HG03520 (cell line): ENCODE results near the gene GRIA4.
A peak's percentile ranks its signal among the peaks of the same experiment; 100 is the strongest.
"Not testable (repeated sequence)": the region's sequence is repeated elsewhere in the genome, so short reads cannot be mapped to it uniquely, and the experiment has no call there.

Source experiments
- ATAC-seq: cut with Tn5 transposase; IDR thresholded peaks from one replicate; pipeline ENCODE4 v1.9.1; 2021; ENCODE audit warnings: mild to moderate bottlenecking, moderate library complexity; ENCODE audit not compliant: unreplicated experiment

GRIA4 gene

DNA sequence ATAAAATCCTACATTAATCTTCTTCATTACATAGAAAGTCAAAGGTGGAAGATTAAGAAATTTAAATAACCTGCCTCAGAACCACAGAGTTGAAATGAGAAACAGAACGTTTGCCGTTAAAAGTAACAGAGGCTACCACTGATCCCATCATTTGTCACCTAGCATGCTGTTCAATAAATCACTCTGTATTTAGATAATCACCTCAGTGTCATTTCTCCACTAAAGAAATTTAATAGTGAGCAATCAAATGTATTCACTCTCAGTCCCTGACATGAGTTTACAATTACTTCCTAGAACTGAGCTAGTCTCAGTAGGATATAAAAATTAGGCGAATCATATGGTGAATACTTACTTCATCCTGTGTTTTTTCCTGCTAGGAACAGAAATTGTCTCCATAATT lies 242.5 kb downstream of the GRIA4 start:
- ATAC-seq, result no peak

DNA sequence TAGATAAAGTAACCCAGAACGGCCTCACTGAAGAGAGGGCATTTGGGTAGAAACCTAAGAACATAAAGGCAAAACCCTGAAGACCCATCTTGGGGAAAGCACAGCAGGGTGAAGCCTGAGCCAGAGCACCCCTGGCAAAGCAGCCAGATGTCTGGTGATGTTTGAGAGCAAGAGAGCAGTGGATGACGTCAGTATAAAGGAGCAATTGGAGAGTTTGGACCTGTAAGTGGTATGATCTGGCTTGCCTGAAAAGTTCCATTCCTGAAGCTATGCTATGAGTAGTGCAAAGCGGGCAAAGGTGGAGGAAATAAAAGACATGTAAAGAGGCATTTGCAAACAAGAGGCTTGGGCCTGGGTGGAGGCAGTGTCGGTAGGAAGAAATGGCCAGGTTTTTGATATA lies 244.4 kb downstream of the GRIA4 start:
- no peak for ATAC-seq

DNA sequence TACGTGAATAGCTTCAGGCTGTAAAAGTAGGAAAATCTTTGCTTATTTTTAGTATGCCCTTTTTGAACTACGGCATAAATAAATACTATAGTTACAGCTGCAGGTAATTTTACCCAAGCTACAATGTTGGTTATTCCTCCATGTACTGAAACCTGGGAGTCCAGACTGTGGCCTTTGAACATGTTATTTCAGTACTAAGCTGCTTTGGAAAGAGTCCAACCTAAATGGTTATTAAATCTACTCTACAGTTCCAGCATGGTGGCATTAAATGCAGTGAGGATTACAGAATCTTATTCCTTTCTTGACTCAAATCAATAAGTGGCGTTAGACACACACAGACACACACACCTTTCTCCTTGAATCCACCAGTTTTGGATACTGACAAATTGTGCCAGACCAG lies 247.1 kb downstream of the GRIA4 start:
- no peak for ATAC-seq

DNA sequence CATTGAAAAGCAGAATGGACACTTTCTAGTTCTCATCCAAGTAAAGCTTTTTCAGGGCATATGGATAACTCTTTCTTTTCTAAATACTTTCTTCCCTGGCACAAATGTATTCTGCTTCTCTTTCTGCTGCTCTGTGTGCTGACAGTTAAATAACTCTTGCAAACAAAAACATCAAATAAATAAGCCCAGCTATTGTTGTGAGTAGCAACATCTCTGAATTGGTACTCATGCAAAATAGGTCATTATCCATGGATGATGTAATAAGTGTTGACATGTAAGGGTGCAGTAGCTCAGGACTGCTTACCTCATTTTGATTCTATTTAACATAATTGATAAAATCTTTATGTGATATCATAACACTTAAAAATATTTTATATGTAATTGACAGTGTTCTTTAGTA lies 247.9 kb downstream of the GRIA4 start:
- no peak for ATAC-seq

DNA sequence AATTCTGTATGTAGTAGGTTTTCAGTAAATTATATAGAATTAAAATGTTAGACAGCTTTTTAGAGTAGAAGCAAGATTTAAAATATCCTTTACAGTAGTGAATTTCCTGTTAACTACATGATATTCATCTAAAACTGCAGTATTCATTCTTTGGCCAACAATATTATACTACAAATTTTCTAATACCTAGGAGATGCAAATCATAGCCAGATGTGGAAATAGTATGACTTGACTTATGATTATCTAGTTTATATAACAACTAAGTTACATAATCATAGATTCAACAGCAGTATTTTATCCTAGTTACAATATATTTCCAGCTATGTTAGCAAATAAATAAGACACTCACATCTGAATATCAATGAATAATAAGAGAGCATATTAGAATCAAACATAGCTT lies 249.0 kb downstream of the GRIA4 start:
- no peak for ATAC-seq

DNA sequence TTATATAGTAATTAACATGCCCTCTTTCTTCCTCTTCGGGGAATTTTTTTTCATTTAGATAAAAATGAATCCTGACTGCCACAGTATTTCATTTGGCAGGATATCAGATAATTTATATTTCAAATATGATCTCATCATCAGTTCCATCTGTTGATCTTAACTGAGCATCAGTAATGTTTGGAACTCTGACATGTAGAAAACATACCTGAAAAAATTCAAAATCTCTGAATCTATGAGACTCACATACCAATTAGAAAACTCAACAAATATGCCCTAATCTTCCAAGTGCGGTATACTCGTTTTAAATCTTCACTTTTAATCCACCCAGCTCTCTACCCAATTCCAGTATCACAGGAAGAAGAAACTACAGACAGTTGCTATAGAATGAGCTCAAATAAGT lies 250.2 kb downstream of the GRIA4 start:
- no peak for ATAC-seq

DNA sequence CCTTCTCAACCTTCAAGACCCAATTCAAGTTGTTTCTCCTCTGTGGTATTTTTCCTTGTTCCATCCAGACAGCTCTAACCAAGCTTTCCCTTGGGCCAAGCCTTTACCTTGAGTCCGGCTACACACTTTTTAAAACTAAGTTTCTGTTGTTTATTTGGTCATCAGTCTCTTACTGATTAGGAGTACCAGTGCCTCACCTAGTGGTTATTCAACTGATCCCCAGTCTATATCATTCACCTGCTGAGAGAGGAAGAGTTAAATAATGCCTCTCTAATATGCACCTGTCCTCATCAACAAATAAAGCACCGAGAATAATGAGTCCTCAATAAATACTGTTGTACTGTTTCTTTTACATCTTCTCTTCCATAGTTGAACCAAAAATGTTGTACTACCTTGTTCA lies 251.4 kb downstream of the GRIA4 start:
- ATAC-seq, result no peak

DNA sequence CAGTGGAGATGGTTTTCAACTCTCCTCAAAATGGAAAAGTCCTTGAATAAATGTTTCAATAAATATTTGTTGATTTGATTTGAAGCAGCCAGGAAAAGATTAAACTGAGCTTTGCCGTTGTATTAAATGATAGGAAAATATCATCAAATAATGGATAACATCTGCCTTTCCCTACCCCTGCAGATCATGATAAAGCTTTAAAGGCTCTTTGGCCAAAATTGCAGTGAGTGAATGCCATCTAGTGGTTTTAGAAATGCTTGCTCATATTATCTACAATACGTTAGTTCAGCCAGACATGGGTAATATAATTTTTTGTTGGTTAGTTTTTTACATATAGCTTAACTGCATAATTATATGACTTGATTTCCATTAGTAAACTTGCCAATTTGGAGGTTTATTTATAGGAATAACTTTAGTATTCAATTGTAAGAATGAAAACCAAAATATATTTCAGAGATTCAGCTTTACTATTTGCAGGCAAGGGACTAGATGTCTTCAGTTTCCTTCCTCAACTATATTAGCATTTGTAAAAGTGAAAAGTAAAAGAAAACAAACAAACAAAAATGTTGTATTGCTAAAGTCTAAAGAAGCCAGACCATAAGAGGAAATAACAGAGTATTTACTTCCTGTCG lies 253.0 kb downstream of the GRIA4 start:
- ATAC-seq, result peak; percentile 74

DNA sequence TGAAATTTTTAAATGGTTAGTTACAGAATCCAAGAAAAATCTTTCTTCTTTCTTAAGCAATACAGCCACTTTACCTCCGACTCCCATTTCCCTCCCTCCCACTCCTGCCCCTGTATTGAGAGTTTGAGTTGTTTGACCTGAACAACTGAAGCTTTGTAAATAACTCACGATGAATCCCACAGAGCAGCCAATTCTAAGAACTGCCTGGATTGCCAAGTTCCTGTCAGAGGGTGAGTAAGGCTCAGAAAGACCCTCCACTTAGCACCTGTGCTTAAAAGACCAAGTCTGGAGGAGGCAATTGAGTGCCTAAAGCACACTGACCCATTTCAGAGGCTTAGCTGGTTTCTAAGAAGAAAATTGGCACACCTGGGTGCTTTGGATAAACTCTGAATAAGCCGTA lies 253.7 kb downstream of the GRIA4 start:
- no peak for ATAC-seq

DNA sequence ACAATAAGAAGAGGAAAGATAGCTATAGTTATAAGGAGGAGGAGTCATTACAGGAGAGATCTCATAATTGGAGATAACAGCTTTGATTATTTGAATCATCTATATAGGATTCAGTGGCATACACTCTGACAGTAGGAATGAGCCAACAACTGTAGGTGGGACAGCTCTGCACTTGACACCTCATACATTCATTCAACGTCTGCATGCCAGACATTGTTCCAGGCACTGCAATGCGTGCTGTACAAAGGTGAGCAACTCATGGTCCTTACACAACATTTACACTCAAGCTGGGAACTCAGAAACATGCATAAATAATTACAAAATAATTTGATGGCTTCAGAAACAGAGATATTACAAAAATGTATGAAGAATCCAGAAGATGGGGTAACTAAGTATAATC lies 257.9 kb downstream of the GRIA4 start:
- ATAC-seq, result no peak

DNA sequence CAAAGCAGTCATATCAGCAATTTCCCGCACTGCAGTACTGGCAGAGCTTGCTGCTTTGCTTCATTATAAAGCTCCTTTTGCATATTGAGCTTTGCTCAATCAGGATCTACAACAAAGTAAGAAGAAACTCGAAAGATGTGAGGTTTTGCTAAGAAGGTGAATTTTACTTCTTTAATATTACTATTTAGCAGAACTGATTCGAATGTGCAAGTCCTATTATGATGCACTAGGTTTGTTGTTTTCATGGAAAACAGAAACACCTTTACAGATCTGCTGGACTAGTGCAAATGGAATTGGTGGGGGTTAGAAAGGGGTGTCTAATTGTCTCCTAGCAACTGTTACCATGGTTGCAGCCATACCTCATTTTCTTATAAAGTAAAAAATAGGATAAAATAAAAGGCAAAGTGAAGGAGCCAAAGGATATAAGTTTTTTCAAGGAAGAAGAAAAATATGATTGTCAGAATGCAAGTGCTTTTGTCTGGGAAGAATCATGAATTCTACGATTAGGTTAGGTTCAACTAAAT lies 259.0 kb downstream of the GRIA4 start:
- no peak for ATAC-seq

DNA sequence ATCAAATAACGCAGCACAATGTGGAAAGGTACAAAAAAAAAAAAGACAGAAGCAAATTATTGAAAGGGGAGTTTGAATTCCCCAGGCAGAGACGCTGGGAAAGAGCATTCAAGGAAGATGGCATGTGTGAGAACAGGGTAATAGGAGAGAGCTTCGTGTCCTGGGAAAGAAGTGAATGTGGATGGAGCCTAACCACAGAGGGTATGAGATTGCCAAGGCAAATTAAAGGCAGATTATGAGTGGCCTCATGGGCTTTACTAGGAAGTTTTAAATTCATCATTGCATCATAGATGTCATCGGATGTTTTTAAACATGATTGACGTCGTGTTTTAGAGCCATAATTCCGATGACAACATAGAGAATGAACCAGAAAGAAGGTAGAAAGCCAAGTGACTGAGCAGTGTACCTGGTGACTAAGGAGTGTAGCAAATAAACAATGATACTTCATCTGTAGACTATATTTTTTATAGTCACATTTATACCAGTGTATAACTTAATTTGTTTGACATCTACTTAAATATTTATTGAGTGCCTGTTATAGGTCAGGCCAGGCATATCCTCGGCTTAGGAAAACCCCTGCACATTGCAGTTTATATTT lies 260.7 kb downstream of the GRIA4 start:
- no peak for ATAC-seq

DNA sequence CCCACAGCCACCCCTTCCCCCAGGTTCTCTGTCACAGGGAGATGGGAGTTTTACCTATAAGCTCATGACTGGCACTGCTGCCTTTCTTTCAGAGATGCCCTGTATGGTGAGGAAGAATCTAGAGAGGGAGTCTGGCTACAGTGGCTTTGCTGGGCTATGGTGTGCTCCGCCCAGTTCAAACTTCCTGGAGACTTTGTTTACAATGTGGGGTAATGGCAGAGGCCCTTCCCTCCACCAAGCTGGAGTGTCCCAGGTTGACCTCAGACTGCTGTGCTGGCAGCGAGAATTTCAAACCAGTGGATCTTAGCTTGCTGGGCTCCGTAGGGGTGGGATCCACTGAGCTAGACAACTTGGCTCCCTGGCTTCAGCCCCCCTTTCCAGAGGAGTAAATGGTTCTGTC lies 268.6 kb downstream of the GRIA4 start:
- no peak for ATAC-seq

DNA sequence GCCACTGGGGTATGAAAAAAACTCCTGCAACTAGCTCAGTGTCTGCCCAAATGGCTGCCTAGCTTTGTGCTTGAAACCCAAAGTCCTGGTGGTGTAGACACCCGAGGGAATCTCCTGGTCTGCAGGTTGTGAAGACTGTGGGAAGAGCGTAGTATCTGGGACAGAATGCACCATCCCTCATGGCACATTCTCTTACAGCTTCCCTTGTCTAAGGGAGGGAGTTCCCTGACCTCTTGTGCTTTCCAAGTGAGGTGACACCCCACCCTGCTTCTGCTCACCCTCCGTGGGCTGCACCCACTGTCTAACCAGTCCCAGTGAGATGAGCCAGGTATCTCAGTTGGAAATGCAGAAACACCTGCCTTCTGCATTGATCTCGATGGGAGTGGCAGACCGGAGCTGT lies 269.1 kb downstream of the GRIA4 start:
- ATAC-seq, result not testable (repeated sequence)

DNA sequence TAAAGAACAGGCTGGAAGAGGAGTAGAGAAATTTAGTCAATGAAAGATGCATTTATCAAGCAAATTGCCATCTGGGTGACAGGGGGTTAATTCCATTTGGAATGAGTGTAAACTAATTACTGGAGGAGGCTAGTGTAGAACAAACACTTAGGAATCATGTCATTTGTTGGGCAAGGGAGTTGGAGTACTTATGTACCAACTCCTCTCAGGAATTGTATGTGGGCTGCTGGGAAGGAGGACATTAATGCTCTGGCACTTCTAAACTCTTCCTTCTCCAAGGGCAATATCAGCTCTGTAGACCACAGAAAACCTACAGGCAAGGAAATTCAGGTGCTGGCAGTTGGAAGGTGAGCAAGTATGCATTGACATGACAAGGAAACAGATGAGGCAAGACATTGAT lies 271.2 kb downstream of the GRIA4 start:
- ATAC-seq, result no peak

DNA sequence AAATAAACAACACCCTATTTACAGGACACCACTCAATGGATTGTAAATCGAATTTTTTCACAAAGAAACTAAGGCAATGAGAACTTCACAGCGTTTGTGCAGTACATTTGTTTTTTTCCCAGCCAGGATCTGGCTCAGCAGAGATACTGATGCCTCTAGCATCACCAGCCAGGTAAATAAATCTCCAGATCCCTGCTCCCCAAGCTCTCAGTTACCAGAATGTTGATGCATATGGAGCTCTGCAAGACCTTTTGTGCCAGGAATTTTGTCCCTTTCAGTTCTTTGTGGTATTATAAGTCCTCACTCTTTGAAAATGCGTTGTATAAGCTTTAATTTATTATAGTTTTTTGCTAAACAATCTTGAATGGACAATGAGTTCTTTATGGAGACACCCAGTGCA lies 274.6 kb downstream of the GRIA4 start:
- ATAC-seq, result no peak

DNA sequence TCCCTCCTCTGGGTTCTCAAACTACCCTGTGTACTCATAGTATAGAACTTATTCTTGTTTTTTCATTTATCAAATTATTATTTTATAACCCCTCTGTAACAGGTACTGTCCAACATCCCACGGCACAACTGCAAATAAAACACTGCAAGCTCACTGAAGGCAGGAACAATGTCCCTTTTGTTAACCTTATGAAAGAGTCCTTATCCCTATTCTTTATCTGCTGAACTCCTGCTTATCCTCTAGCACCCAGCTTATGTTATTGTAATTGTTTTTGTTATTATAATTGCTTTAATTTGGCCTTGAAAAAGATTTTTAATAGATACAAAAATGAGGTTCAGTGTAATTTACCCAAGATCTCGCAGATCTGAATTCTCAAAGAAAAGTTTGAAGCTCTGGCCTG lies 281.8 kb downstream of the GRIA4 start:
- ATAC-seq, result no peak

DNA sequence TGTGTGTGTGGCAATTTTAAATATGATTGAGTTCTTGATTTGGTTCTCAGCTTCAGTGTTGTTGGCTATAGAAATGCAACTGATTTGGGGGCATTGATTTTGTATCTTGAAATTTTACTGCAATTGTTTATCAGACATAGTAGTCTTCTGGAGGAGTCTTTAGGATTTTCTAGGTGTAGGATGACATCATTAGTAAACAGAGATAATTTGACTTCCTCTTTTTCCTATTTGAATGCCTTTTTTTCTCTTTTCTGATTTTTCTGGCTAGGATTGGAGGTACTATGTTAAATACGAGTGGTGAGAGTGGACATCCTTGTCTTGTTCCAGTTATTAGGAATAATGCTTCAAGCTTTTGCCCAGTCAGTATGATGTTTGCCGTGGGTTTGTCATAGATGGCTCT lies 287.3 kb downstream of the GRIA4 start:
- no peak for ATAC-seq

DNA sequence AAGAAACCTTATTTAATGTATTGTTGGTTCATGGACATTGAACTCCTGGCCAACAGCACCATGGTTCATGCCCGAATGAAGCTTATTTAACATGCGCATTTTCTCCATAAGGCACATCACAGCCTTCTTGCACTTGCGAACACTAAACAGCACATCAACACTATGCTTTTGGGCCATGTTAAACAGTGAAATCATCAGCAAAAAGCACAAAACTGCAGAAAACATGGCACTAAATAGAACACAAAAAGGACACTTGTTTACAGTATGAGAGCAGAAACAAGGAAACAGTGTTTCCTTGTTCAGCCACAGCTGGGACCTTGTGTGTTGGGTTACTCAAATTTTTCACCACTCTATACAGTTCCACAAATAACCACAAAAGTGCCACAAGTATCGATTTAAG lies 289.9 kb downstream of the GRIA4 start:
- ATAC-seq, result no peak

DNA sequence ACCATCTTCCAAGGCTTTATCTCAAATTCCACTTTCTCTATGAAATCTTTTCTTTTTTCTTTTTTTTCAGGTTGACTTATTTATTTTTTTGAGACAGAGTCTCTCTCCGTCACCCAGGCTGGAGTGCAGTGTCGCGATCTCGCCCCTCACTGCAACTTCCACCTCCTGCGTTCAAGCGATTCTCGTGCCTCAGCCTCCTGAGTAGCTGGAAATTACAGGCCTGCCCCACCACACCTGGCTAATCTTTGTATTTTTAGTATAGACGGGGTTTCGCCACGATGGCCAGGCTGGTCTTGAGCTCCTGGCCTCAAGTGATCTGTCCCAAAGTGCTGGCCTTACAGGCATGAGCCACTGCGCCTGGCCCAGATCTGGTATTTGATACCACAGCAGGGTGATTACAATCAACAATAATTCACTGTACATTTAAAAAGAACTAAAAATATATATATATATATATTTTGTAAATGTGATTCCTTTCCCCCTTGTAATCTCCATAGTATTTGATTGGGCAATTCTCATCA lies 290.7 kb downstream of the GRIA4 start:
- no peak for ATAC-seq

DNA sequence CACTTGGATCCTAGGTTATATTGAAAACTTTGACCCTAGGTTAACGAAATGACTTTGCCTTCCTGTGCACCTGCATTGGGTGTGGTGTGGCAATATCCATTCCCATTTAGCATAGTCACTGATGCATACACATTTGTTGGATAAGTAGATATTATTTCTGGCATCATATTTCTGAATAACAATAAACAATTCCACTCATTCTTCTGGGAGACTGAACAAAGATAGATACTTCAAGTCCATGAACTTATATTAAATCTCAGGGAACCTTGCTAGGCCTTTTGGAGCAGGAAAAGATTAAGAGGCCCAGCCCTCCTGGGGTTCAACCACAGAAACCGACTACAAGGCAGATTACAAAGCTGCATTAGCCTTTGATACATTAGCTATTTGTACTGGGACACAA lies 293.2 kb downstream of the GRIA4 start:
- ATAC-seq, result no peak

DNA sequence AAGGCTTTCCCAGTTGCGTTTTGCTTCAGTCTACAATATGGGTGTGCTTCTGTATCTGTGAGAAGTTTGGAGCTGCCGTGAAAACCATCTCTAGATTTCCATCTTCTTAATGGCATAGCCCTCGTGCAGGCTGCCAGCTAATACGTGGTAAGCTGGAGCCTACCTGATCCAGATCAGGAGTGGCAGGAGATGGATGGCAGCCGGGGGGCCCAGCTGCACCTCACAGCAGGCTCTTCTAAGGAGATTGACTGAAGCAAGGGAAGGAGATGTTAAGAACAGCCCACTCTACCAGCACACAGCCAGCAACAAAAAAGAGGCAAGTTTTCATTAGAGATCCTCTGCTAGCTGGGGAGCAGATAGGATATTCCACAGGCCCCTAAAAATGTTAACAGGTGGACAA lies 296.6 kb downstream of the GRIA4 start:
- ATAC-seq, result no peak

DNA sequence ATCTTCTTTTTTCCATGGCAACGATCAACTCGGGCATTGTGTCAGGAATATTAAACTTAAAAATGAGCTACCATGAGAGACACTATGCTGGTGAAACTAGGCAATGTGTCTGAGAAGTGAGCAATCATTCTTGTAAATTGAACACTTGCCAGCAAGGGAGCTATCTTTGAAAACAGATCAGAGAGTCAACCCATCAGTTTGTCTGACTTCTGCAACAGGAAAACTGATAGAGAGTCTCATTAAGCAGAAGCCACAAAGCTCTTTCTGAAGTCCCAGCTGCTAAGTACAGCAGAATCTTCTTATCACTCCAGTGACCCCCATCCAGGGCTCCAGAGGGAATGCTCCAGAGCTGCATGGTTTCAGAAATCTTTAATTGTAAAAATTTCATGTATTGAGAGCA lies 297.4 kb downstream of the GRIA4 start:
- ATAC-seq, result no peak
